K562 (cell line): ENCODE measurements around the gene CAPZA1. TPM values are rescaled to one million over a fixed set of nuclear protein-coding genes. Genes with fewer than 3 reads are reported as not detected.

ENCODE experiments used
- BACH1 ChIP-seq: fragments of 200-800 bp; sonication (Bioruptor generic); IDR thresholded peaks from 2 replicates; pipeline ENCODE4 v1.6.1; 2016; ENCODE audit warnings: missing genetic modification characterization, missing compliant biosample characterization
- C11orf30 ChIP-seq: fragments of 450-650 bp; IDR thresholded peaks from 2 replicates; pipeline ENCODE4 v1.6.1; 2016; ENCODE audit warnings: low read depth, mild to moderate bottlenecking
- CCAR2 ChIP-seq: fragments of 200-400 bp; formaldehyde crosslinking; IDR thresholded peaks from 2 replicates; pipeline ENCODE4 v1.6.1; 2017; ENCODE audit warnings: mild to moderate bottlenecking, low read depth, low read length
- DIDO1 ChIP-seq: fragments of 450-650 bp; IDR thresholded peaks from 2 replicates; pipeline ENCODE4 v1.6.1; 2016; ENCODE audit warnings: low read depth, missing biosample characterization, missing genetic modification characterization
- EGR1 ChIP-seq: fragments of 450-650 bp; conservative IDR thresholded peaks from 2 replicates; pipeline ENCODE4 v1.6.1; 2017; ENCODE audit warnings: mild to moderate bottlenecking
- ELF4 ChIP-seq: fragments of 450-650 bp; formaldehyde crosslinking; IDR thresholded peaks from 2 replicates; pipeline ENCODE4 v1.4.0; 2022; ENCODE audit warnings: missing genetic modification characterization
- KDM1A ChIP-seq, 2 experiments: fragments of 450-650 bp; IDR thresholded peaks; 2 replicates each; pipeline ENCODE4 v1.6.1; 2016; ENCODE audit warnings: mild to moderate bottlenecking in 2 of 2
- NFIC ChIP-seq: fragments of 450-650 bp; IDR thresholded peaks from 2 replicates; pipeline ENCODE4 v1.6.1; 2017; ENCODE audit warnings: mild to moderate bottlenecking, inconsistent platforms
- NR2C1 ChIP-seq, 2 experiments: fragments of 450-650 bp; IDR thresholded peaks; 2 replicates each; pipeline ENCODE4 v1.6.1; 2017; ENCODE audit warnings: mild to moderate bottlenecking in 2 of 2, antibody characterized with exemption in 1 of 2, inconsistent platforms in 1 of 2, missing compliant biosample characterization in 1 of 2, missing genetic modification characterization in 1 of 2
- POLR2AphosphoS5 ChIP-seq: IDR thresholded peaks from 2 replicates; pipeline ENCODE4 v1.6.1; 2011; ENCODE audit warnings: mild to moderate bottlenecking, low read depth, low read length, moderate library complexity; ENCODE audit not compliant: control insufficient read depth, insufficient read depth
- RBBP5 ChIP-seq: fragments of 200-600 bp; sonication (generic); IDR thresholded peaks from 2 replicates; pipeline ENCODE4 v1.6.1; 2012; ENCODE audit warnings: borderline replicate concordance, mild to moderate bottlenecking, low read length, control low read depth, inconsistent platforms; ENCODE audit not compliant: insufficient read depth, poor library complexity, severe bottlenecking
- RBM22 ChIP-seq: fragments of 200-400 bp; formaldehyde crosslinking; IDR thresholded peaks from 2 replicates; pipeline ENCODE4 v1.6.1; 2018; ENCODE audit warnings: low read length, low read depth; ENCODE audit not compliant: poor library complexity, severe bottlenecking
- TCF3 ChIP-seq: sonication (generic); formaldehyde crosslinking; IDR thresholded peaks from 2 replicates; pipeline ENCODE4 v1.4.0; 2020; ENCODE audit warnings: mild to moderate bottlenecking, missing genetic modification reagents
- TCF7 ChIP-seq: sonication (generic); IDR thresholded peaks from 2 replicates; pipeline ENCODE4 v1.6.1; 2016; ENCODE audit warnings: antibody characterized with exemption, borderline replicate concordance
- XRCC5 ChIP-seq: fragments of 200-400 bp; formaldehyde crosslinking; IDR thresholded peaks from 2 replicates; pipeline ENCODE4 v1.6.1; 2017; ENCODE audit warnings: low read depth, mild to moderate bottlenecking, low read length
- ZBED1 ChIP-seq: IDR thresholded peaks from 2 replicates; pipeline ENCODE4 v1.6.1; 2014
- ZBTB34 ChIP-seq: fragments of 250-450 bp; sonication (Bioruptor Pico); IDR thresholded peaks from 2 replicates; pipeline ENCODE4 v1.8.0; 2021; ENCODE audit warnings: mild to moderate bottlenecking, moderate library complexity
- ZFPM2 ChIP-seq: fragments of 250-450 bp; sonication (Bioruptor Pico); IDR thresholded peaks from 2 replicates; pipeline ENCODE4 v1.5.1; 2022; ENCODE audit warnings: mild to moderate bottlenecking
- ZNF165 ChIP-seq: fragments of 250-450 bp; sonication (Bioruptor Pico); IDR thresholded peaks from 2 replicates; pipeline ENCODE4 v1.4.0; 2020; ENCODE audit warnings: borderline replicate concordance
- ZNF76 ChIP-seq: fragments of 250-450 bp; sonication (Bioruptor Pico); IDR thresholded peaks from 2 replicates; pipeline ENCODE4 v1.4.0; 2020; ENCODE audit warnings: mild to moderate bottlenecking, moderate library complexity, borderline replicate concordance
- polyA plus RNA-seq, 8 experiments: library from polyadenylated mRNA; depleted of rRNA in 4 of 8; stranded (reverse) in 5 of 8; unstranded in 3 of 8; fragments of >200 nt; fragmentation: Nextera tagmentation in 2 of 8; fragmentation: Illumina TruSeq in 1 of 8; extraction: Ambion mirVana in 2 of 8; extraction: Trizol in 1 of 8; gene quantifications; 2 replicates each; pipeline versions ENCODE4 v1.2.1 to v1.2.3, GENCODE V29; 2011 to 2014; ENCODE audit warnings: inconsistent platforms in 1 of 8, missing spikeins in 1 of 8
- total RNA-seq, 7 experiments: library from RNA; depleted of rRNA in 6 of 7; stranded (reverse); fragments of >200 nt in 6 of 7; fragmentation: Illumina TruSeq in 2 of 7; extraction: Trizol in 2 of 7; gene quantifications; 2 replicates each; pipeline versions ENCODE4 v1.2.1 to v1.2.3, GENCODE V29; 2011 to 2021; ENCODE audit warnings: low replicate concordance in 1 of 7
- TF ChIP-seq, protein P1 (sequence below): sonication (generic); formaldehyde crosslinking; IDR thresholded peaks from 2 replicates; pipeline ENCODE4 v1.8.1; 2022; ENCODE audit warnings: missing genetic modification reagents
- TF ChIP-seq, protein P2 (sequence below), 2 experiments: fragments of 450-650 bp in 1 of 2; sonication (generic) in 1 of 2; formaldehyde crosslinking; conservative IDR thresholded peaks; 2 replicates each; pipeline versions ENCODE4 v1.4.0 to v1.8.1; 2020 to 2022; ENCODE audit warnings: mild to moderate bottlenecking in 1 of 2, missing genetic modification reagents in 1 of 2
- TF ChIP-seq, protein P3 (sequence below): fragments of 250-450 bp; sonication (Bioruptor Pico); IDR thresholded peaks from 2 replicates; pipeline ENCODE4 v1.5.0; 2021; ENCODE audit warnings: mild to moderate bottlenecking, borderline replicate concordance

Gene CAPZA1
- total and polyA plus RNA-seq, 9 of the 15 experiments (the other 6 are each of a cell fraction or from before 2014, with no cell fraction given) = 237 to 1,020 (median 306) TPM

DNA sequence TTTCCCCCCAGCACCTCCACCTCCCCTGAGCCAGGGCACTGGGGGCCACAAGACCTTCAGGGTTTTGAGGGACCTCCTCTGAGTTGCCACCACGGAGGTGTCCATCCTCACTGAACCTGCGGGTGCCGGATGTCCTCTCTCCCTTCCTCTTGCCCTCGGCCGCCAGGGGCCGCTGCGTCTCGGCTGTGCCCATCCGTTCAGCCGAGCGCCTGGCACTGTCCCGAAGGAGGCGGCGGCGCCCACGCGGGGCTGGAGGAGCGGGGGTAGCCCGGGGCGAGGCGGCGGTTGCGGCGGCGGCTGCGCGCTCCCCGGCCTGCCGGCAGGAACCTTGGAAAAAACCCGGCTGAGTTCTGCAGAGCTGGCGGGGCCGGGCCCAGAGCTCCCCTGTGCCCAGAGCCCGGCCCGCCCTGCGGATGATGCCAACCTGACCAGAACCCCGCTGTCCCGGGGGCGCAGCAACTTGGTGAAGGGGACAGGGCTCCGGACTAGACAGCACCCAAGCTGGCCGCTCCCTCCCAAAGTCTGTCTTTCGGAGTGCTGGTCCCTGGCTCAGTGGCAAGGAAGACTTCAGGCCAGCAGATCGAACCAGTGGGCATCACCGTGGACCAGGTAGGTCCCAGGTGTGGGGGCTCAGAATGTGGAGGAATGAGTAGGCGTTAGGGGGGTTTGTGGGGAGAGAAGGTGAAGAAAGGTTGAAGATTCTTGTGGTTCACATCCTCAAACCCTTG, 99.2 kb downstream of the CAPZA1 start (continued):
- no peak for TF ChIP-seq TCF7
- no peak for TF ChIP-seq RBBP5
- 0 out of 2 replicates have a peak, but pooled peaks have one; percentile 36 for TF ChIP-seq XRCC5
- TF ChIP-seq NFIC = no peak
- TF ChIP-seq, protein P1, sequence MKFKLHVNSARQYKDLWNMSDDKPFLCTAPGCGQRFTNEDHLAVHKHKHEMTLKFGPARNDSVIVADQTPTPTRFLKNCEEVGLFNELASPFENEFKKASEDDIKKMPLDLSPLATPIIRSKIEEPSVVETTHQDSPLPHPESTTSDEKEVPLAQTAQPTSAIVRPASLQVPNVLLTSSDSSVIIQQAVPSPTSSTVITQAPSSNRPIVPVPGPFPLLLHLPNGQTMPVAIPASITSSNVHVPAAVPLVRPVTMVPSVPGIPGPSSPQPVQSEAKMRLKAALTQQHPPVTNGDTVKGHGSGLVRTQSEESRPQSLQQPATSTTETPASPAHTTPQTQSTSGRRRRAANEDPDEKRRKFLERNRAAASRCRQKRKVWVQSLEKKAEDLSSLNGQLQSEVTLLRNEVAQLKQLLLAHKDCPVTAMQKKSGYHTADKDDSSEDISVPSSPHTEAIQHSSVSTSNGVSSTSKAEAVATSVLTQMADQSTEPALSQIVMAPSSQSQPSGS (CRISPR knock-in tag) = no peak
- TF ChIP-seq ZBED1 = no peak
- TF ChIP-seq BACH1 (tag) = no peak
- no peak for TF ChIP-seq RBM22
- 0 out of 2 replicates have a peak, but pooled peaks have one; percentile 11 for TF ChIP-seq EGR1
- TF ChIP-seq CCAR2 = no peak
- no peak for TF ChIP-seq ZBTB34 (CRISPR knock-in tag)
- TF ChIP-seq ZNF76 (CRISPR knock-in tag) = no peak
- TF ChIP-seq KDM1A (IDR thresholded peaks at IDR 0.05) = no peak
- TF ChIP-seq, protein P2, sequence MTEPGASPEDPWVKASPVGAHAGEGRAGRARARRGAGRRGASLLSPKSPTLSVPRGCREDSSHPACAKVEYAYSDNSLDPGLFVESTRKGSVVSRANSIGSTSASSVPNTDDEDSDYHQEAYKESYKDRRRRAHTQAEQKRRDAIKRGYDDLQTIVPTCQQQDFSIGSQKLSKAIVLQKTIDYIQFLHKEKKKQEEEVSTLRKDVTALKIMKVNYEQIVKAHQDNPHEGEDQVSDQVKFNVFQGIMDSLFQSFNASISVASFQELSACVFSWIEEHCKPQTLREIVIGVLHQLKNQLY (CRISPR knock-in tag; conservative IDR thresholded peaks at IDR 0.05) = no peak
- no peak for TF ChIP-seq ZFPM2
- no peak for TF ChIP-seq TCF3
- TF ChIP-seq POLR2AphosphoS5 = no peak
- TF ChIP-seq C11orf30 = no peak
- no peak for TF ChIP-seq ZNF165
- TF ChIP-seq ELF4 (CRISPR knock-in tag) = no peak
- TF ChIP-seq, protein P3, sequence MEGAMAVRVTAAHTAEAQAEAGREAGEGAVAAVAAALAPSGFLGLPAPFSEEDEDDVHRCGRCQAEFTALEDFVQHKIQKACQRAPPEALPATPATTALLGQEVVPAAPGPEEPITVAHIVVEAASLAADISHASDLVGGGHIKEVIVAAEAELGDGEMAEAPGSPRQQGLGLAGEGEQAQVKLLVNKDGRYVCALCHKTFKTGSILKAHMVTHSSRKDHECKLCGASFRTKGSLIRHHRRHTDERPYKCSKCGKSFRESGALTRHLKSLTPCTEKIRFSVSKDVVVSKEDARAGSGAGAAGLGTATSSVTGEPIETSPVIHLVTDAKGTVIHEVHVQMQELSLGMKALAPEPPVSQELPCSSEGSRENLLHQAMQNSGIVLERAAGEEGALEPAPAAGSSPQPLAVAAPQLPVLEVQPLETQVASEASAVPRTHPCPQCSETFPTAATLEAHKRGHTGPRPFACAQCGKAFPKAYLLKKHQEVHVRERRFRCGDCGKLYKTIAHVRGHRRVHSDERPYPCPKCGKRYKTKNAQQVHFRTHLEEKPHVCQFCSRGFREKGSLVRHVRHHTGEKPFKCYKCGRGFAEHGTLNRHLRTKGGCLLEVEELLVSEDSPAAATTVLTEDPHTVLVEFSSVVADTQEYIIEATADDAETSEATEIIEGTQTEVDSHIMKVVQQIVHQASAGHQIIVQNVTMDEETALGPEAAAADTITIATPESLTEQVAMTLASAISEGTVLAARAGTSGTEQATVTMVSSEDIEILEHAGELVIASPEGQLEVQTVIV (CRISPR knock-in tag) = no peak
- TF ChIP-seq DIDO1 = no peak
- TF ChIP-seq NR2C1 (IDR thresholded peaks at IDR 0.05) = no peak
- no peak for TF ChIP-seq NR2C1 (tag; IDR thresholded peaks at IDR 0.05)
